K562 (cell line): Measurements from ENCODE around the gene SLC16A1. TPM values are rescaled to one million over a fixed set of nuclear protein-coding genes. Genes with fewer than 3 reads are reported as not detected.

Experiments
- MAX ChIP-seq: sonication (generic); formaldehyde crosslinking; IDR thresholded peaks from 2 replicates; pipeline ENCODE4 v1.9.0; 2022; ENCODE audit warnings: mild to moderate bottlenecking, missing genetic modification reagents
- MYBL2 ChIP-seq, 2 experiments: fragments of 450-650 bp in 1 of 2; sonication (generic) in 1 of 2; formaldehyde crosslinking in 1 of 2; IDR thresholded peaks; 2 replicates each; pipeline versions ENCODE4 v1.6.1 to v1.8.1; 2017 to 2022; ENCODE audit warnings: borderline replicate concordance in 1 of 2, inconsistent platforms in 1 of 2, low read depth in 1 of 2, mild to moderate bottlenecking in 1 of 2, missing genetic modification reagents in 1 of 2, moderate library complexity in 1 of 2
- ZFX ChIP-seq: sonication (generic); formaldehyde crosslinking; IDR thresholded peaks from 2 replicates; pipeline ENCODE4 v1.8.0; 2022; ENCODE audit warnings: mild to moderate bottlenecking, missing genetic modification reagents, moderate library complexity
- polyA plus RNA-seq, 8 experiments: library from polyadenylated mRNA; depleted of rRNA in 4 of 8; stranded (reverse) in 5 of 8; unstranded in 3 of 8; fragments of >200 nt; fragmentation: Nextera tagmentation in 2 of 8; fragmentation: Illumina TruSeq in 1 of 8; extraction: Ambion mirVana in 2 of 8; extraction: Trizol in 1 of 8; gene quantifications; 2 replicates each; pipeline versions ENCODE4 v1.2.1 to v1.2.3, GENCODE V29; 2011 to 2014; ENCODE audit warnings: inconsistent platforms in 1 of 8, missing spikeins in 1 of 8
- total RNA-seq, 7 experiments: library from RNA; depleted of rRNA in 6 of 7; stranded (reverse); fragments of >200 nt in 6 of 7; fragmentation: Illumina TruSeq in 2 of 7; extraction: Trizol in 2 of 7; gene quantifications; 2 replicates each; pipeline versions ENCODE4 v1.2.1 to v1.2.3, GENCODE V29; 2011 to 2021; ENCODE audit warnings: low replicate concordance in 1 of 7
- TF ChIP-seq, protein P1 (sequence below): fragments of 200-600 bp; sonication (generic); IDR thresholded peaks from one replicate; pipeline ENCODE4 v1.6.1; 2012; ENCODE audit warnings: mild to moderate bottlenecking, low read depth, low read length, inconsistent platforms
- TF ChIP-seq, protein P2 (sequence below), 3 experiments: fragments of 200-800 bp in 1 of 3; fragments of 250-450 bp in 1 of 3; fragments of 450-650 bp in 1 of 3; sonication (Bioruptor Pico) in 1 of 3; sonication (Bioruptor generic) in 1 of 3; formaldehyde crosslinking in 1 of 3; IDR thresholded peaks; 2 replicates each; pipeline versions ENCODE4 v1.6.1 to v1.8.0; 2016 to 2022; ENCODE audit warnings: mild to moderate bottlenecking in 2 of 3, missing genetic modification characterization in 2 of 3, missing compliant biosample characterization in 1 of 3, moderate library complexity in 1 of 3
- TF ChIP-seq, protein P3 (sequence below): fragments of 450-650 bp; conservative IDR thresholded peaks from 2 replicates; pipeline ENCODE4 v1.6.1; 2016; ENCODE audit warnings: missing genetic modification characterization, low read depth, mild to moderate bottlenecking, control low read depth, missing compliant biosample characterization

Gene SLC16A1
- total and polyA plus RNA-seq, 9 of the 15 experiments (the other 6 are each of a cell fraction or from before 2014, with no cell fraction given) = 73.1 to 244 (median 117) TPM

DNA sequence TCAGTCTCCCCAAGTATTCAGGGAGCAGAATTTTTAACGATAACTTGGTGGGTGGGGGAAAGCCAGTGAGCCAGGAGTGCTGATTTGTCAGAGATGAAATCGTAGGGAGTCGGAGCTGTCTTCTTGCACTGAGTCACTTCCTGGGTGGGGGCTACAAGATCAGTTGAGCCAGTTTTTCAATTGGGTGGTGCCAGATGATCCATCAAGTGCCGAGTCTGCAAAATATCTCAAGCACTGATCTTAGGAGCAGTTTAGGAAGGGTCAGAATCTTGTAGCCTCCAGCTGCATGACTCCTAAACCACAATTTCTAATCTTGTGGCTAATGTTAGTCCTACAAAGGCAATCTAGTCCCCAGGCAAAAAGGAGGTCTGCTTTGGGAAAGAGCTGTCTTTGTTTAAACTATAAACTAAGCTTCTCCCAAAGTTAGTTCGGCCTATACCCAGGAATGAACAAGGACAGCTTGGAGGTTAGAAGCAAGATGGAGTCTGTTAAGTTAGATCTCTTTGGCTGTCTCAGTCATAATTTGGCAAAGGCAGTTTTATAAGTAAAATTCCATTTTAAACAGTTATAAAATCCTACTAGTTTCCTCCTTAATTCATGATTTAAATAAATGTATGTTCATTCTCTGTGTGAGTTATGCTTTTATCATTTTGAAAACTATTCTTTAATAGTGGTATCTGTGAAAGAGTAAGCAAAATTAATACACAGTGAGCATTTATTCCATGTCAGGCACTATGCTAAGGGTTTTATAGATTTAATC lies 51.7 kb downstream of the SLC16A1 start (continued):
- TF ChIP-seq, protein P1, sequence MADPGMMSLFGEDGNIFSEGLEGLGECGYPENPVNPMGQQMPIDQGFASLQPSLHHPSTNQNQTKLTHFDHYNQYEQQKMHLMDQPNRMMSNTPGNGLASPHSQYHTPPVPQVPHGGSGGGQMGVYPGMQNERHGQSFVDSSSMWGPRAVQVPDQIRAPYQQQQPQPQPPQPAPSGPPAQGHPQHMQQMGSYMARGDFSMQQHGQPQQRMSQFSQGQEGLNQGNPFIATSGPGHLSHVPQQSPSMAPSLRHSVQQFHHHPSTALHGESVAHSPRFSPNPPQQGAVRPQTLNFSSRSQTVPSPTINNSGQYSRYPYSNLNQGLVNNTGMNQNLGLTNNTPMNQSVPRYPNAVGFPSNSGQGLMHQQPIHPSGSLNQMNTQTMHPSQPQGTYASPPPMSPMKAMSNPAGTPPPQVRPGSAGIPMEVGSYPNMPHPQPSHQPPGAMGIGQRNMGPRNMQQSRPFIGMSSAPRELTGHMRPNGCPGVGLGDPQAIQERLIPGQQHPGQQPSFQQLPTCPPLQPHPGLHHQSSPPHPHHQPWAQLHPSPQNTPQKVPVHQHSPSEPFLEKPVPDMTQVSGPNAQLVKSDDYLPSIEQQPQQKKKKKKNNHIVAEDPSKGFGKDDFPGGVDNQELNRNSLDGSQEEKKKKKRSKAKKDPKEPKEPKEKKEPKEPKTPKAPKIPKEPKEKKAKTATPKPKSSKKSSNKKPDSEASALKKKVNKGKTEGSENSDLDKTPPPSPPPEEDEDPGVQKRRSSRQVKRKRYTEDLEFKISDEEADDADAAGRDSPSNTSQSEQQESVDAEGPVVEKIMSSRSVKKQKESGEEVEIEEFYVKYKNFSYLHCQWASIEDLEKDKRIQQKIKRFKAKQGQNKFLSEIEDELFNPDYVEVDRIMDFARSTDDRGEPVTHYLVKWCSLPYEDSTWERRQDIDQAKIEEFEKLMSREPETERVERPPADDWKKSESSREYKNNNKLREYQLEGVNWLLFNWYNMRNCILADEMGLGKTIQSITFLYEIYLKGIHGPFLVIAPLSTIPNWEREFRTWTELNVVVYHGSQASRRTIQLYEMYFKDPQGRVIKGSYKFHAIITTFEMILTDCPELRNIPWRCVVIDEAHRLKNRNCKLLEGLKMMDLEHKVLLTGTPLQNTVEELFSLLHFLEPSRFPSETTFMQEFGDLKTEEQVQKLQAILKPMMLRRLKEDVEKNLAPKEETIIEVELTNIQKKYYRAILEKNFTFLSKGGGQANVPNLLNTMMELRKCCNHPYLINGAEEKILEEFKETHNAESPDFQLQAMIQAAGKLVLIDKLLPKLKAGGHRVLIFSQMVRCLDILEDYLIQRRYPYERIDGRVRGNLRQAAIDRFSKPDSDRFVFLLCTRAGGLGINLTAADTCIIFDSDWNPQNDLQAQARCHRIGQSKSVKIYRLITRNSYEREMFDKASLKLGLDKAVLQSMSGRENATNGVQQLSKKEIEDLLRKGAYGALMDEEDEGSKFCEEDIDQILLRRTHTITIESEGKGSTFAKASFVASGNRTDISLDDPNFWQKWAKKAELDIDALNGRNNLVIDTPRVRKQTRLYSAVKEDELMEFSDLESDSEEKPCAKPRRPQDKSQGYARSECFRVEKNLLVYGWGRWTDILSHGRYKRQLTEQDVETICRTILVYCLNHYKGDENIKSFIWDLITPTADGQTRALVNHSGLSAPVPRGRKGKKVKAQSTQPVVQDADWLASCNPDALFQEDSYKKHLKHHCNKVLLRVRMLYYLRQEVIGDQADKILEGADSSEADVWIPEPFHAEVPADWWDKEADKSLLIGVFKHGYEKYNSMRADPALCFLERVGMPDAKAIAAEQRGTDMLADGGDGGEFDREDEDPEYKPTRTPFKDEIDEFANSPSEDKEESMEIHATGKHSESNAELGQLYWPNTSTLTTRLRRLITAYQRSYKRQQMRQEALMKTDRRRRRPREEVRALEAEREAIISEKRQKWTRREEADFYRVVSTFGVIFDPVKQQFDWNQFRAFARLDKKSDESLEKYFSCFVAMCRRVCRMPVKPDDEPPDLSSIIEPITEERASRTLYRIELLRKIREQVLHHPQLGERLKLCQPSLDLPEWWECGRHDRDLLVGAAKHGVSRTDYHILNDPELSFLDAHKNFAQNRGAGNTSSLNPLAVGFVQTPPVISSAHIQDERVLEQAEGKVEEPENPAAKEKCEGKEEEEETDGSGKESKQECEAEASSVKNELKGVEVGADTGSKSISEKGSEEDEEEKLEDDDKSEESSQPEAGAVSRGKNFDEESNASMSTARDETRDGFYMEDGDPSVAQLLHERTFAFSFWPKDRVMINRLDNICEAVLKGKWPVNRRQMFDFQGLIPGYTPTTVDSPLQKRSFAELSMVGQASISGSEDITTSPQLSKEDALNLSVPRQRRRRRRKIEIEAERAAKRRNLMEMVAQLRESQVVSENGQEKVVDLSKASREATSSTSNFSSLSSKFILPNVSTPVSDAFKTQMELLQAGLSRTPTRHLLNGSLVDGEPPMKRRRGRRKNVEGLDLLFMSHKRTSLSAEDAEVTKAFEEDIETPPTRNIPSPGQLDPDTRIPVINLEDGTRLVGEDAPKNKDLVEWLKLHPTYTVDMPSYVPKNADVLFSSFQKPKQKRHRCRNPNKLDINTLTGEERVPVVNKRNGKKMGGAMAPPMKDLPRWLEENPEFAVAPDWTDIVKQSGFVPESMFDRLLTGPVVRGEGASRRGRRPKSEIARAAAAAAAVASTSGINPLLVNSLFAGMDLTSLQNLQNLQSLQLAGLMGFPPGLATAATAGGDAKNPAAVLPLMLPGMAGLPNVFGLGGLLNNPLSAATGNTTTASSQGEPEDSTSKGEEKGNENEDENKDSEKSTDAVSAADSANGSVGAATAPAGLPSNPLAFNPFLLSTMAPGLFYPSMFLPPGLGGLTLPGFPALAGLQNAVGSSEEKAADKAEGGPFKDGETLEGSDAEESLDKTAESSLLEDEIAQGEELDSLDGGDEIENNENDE = no peak
- TF ChIP-seq, protein P2, sequence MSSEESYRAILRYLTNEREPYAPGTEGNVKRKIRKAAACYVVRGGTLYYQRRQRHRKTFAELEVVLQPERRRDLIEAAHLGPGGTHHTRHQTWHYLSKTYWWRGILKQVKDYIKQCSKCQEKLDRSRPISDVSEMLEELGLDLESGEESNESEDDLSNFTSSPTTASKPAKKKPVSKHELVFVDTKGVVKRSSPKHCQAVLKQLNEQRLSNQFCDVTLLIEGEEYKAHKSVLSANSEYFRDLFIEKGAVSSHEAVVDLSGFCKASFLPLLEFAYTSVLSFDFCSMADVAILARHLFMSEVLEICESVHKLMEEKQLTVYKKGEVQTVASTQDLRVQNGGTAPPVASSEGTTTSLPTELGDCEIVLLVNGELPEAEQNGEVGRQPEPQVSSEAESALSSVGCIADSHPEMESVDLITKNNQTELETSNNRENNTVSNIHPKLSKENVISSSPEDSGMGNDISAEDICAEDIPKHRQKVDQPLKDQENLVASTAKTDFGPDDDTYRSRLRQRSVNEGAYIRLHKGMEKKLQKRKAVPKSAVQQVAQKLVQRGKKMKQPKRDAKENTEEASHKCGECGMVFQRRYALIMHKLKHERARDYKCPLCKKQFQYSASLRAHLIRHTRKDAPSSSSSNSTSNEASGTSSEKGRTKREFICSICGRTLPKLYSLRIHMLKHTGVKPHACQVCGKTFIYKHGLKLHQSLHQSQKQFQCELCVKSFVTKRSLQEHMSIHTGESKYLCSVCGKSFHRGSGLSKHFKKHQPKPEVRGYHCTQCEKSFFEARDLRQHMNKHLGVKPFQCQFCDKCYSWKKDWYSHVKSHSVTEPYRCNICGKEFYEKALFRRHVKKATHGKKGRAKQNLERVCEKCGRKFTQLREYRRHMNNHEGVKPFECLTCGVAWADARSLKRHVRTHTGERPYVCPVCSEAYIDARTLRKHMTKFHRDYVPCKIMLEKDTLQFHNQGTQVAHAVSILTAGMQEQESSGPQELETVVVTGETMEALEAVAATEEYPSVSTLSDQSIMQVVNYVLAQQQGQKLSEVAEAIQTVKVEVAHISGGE (CRISPR knock-in tag; IDR thresholded peaks at IDR 0.05) = peak in 1 of 3 experiments; percentile 42; a peak in 1 of 6 replicates
- TF ChIP-seq ZFX (CRISPR knock-in tag) (no peak), MAX (no peak), MYBL2 (IDR thresholded peaks at IDR 0.05; ENCODE audit: low read depth) (peak; percentile 45; the same call in 1 of the 2 replicates), MYBL2 (CRISPR knock-in tag; IDR thresholded peaks at IDR 0.05; ENCODE audit: borderline replicate concordance) (no peak)
- TF ChIP-seq, protein P3, sequence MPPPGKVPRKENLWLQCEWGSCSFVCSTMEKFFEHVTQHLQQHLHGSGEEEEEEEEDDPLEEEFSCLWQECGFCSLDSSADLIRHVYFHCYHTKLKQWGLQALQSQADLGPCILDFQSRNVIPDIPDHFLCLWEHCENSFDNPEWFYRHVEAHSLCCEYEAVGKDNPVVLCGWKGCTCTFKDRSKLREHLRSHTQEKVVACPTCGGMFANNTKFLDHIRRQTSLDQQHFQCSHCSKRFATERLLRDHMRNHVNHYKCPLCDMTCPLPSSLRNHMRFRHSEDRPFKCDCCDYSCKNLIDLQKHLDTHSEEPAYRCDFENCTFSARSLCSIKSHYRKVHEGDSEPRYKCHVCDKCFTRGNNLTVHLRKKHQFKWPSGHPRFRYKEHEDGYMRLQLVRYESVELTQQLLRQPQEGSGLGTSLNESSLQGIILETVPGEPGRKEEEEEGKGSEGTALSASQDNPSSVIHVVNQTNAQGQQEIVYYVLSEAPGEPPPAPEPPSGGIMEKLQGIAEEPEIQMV (tag) = peak; percentile 74; the same call in 1 of the 2 replicates
